Stimulated activated CD8-positive, alpha-beta memory T cell treated with anti-CD3 and anti-CD28 coated beads, Interleukin-2, amount 100 ng/mL, for 48 hours (primary cell): ENCODE results near the gene TK2.
"Not testable (repeated sequence)": the region's sequence is repeated elsewhere in the genome, so short reads cannot be mapped to it uniquely, and the experiment has no call there.

Source experiments
- DNase-seq, 2 donors: peaks; one replicate each; pipeline ENCODE4 v3.0.0-alpha.2; 2020; ENCODE audit warnings: low read depth in 2 of 2

Gene TK2

DNA sequence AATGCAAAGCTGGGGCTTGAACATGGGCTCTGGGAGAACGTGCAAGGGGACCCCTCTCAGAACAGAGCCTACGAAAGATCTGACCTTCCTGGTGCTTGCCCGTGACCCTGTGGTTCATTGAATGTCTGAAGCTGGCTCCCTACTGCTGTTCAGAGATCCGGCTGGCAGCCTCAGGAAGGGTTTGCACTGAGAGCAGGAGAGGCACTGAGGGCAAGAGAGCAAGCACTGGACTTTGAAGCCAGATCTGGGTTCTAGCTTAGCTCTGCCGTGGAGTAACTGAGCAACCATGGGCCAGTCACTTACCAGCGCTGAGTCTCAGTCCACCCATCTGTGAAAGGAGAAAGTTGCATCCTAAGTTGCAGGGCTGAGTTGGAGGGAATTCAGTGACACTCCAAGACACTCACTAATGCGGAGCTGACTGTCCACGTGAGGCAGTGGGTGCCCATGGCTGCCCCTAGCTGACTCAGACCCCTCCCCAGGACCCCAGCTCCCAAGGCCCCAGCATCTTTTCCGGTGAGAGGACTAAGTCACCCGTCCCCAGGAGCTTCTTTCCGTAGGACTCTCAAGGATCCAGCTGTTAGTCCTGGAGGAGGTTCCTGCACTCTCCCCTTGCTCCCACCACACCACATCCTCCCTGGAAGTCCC lies 81.5 kb downstream of the TK2 start:
- no peak for DNase-seq

DNA sequence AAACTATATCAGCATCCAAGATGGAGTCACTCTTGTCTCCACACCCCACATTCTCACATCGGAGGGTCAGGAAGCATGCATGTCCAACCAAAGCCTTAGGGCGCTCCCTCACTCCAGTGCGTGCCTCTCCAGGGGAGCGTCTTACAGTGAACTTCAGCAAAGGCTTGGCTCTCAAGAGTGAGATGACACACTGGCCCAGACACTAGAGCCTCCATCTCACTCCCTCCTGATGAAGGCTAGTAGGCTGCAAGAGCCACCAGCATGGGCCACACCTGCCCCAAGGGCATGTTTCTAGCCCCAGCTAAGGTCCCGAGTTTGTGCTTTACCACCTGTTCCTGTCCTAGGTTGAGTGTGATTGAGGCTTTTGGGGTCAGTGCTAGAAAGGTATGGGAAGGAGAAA lies 82.3 kb downstream of the TK2 start:
- no peak for DNase-seq

DNA sequence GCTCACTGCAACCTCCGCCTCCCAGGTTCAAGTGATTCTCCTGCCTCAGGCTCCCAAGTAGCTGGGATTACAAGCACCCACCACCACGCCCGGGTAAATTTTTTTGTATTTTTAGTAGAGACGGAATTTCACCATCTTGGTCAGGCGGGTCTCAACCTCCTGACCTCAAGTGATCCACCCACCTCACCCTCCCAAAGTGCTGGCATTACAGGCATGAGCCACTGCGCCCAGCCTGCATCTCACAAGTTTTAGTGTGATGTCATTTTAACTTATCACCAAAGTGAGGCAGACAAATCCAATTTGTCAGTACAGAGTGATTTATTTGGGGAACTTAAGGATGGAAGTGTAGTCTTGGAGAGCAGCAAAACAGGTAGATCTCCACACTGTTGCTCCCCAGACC lies 83.3 kb downstream of the TK2 start:
- DNase-seq, result not testable (repeated sequence)

DNA sequence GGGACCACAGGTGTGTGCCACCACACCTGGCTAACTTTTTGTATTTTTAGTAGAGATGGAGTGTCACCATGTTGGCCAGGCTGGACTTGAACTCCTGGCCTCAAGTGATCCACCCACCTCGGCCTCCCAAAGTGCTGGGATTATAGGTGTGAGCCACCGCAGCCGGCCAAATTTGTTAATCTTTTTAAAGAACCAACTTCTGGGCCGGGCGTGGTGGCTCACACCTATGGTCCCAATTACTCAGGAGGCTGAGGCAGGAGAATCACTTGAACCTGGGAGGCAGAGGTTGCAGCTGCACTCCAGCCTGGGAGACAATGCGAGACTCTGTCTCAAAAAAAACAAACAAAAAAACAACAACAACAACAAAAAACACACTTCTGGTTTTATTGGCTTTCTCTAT lies 84.0 kb downstream of the TK2 start:
- not testable (repeated sequence) for DNase-seq

DNA sequence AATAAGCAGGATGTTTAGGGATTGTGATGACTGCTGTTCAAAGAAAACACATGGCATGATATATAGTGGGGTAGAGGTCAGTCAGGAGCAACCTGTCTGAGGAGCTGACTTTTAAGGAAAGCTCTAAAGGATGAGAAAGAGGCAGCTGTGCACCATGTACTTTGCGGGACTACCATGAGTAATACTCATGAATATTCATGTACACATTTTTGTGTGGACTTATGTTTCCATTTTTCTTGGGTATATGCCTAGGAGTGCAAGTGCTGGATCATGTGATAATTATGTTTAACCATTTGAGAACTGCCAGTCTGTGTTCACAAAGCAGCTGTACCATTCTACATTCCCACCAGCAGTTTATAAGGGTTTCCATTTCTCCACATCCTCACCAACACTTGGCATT lies 87.0 kb downstream of the TK2 start:
- no peak for DNase-seq

DNA sequence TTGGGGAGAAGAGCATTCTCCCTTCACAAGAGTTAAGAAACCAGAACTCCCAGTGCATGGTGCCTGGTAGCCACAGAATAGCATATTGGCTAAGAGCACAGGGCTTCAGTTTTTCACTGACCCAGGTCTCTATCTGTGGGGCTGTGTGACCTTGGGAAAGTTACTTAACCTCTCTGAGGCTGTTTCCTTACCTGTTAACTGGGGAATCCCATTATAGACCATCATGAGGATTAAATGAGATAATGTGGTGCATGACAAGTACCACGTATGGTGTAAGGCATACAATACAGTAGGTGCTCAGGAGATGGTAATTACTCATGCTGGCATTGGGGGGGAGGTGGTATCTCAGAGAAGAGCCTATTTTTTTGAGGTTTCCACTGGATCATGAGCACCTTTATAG lies 89.2 kb downstream of the TK2 start:
- DNase-seq, result no peak

DNA sequence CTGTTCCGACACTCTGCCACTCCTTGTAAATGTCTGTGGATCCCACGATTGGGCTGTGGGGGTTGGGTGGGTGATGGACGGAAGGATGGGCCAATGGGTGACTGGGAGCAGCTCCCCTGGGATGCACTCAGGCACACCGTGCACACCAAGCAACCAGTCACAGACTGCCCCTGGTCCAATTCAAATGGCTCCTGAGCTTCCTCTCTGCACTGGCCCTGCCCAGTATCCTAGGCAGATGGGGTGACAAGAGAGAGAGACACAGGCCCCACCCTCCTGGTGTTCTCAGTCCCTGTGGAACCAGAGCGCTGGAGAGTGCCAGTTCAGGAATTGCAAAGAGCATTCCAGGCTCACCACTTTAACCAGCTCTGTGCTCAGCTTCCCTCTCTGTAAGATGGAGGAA lies 90.0 kb downstream of the TK2 start:
- no peak for DNase-seq

DNA sequence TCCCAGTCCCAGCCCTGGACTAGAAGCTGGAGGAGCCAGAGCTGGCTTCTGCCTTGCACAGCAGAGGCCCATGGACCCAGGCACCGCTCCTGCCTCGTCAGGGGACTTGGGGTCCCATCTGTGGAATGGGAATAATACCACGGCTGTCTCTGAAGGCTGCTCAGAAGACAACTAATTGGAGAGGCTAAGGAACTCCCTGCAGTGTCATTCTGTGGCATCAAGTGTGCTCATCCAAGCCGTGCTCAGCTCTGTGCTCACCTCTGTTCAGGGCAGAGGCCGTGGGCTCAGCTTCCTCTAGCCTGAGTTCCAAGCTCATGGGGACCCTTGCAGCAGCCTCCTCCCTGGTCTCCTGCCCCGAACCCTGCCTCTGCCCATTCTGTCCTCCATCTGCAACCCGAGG lies 91.1 kb downstream of the TK2 start:
- DNase-seq, result no peak

DNA sequence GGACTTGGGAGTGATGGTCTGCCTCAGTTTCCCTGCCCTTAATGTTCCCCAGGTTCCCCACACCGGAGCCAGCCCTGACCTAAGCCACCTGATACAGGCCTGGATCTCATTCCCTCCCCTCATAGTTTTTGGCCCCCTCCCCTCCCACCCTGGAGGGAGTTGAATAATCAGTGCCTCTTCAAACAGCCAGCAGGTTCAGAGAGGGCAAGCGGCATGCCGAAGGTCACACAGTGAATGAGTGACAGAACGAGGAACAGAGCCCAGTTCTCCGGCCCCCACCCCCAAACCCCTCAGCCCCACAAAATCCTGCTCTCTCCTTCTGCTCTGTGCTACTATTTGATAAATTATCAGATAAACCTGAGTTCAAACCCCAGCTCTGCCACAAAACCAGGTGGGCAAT lies 91.6 kb downstream of the TK2 start:
- no peak for DNase-seq
